T-helper 1 cell treated with Interleukin-12 subunit alpha and Interleukin-12 subunit beta and Interleukin-4 antibody, amounts not matched to agents 30 μg/mL and 1 μg/mL, for 36 hours (primary cell): ENCODE measurements around the gene RABGEF1.
A peak's percentile ranks its signal among the peaks of the same experiment; 100 is the strongest.

ENCODE experiments used
- H3K27ac Mint-ChIP-seq: one replicate; pipeline ENCODE4 v1.8.0; 2021; ENCODE audit warnings: mild to moderate bottlenecking, mixed read lengths
- H3K27me3 Mint-ChIP-seq: one replicate; pipeline ENCODE4 v1.8.0; 2021; ENCODE audit warnings: low read depth, mixed read lengths
- H3K36me3 Mint-ChIP-seq: one replicate; pipeline ENCODE4 v1.8.0; 2021; ENCODE audit warnings: low read depth, mixed read lengths
- H3K4me1 Mint-ChIP-seq: one replicate; pipeline ENCODE4 v1.8.0; 2021; ENCODE audit warnings: low read depth, mixed read lengths
- H3K4me3 Mint-ChIP-seq: one replicate; pipeline ENCODE4 v1.8.0; 2021; ENCODE audit warnings: mild to moderate bottlenecking, moderate library complexity, mixed read lengths
- H3K9me3 Mint-ChIP-seq: one replicate; pipeline ENCODE4 v1.8.0; 2021; ENCODE audit warnings: mixed read lengths

Gene RABGEF1

GRCh38 chr7:66859794-66860645 lies 119.5 kb downstream of the RABGEF1 start:
- Mint-ChIP-seq H3K27ac (peak overlapping the region; percentile 91), H3K9me3 (no peaks in the 10 kb centered on the region), H3K4me3 (peak overlapping the region; percentile 61), H3K4me1 (peaks cover 16% of the 10 kb centered on the region), H3K36me3 (peaks cover 6% of the 10 kb centered on the region), H3K27me3 (no peaks in the 10 kb centered on the region)

DNA sequence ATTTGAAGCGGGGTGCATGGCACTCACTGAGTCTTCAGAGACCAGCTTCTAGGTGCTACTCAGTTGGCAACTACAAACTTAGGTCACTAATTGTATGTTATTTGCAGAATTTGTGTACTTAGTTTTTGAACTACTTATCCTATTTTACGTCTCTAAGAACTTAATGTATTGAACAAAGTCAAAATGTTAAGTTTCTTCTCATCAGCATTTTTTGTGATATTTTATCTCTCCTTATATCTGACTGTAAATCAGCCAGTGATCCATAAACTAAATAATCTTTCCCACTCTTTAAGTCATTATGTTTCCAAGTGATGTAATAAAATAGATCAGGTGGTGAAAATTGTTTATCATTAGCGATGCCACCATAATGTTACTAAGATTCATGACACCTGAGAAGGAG lies 120.2 kb downstream of the RABGEF1 start:
- H3K36me3 Mint-ChIP-seq = peaks cover 6% of the 10 kb centered on the region
- no peaks in the 10 kb centered on the region for H3K27me3 Mint-ChIP-seq
- peak overlapping the region; percentile 6 for H3K27ac Mint-ChIP-seq
- H3K4me3 Mint-ChIP-seq = no peak overlapping the region
- no peaks in the 10 kb centered on the region for H3K9me3 Mint-ChIP-seq
- peaks cover 16% of the 10 kb centered on the region for H3K4me1 Mint-ChIP-seq
